Measurements from ENCODE around the gene GFER. TPM values are rescaled to one million over a fixed set of nuclear protein-coding genes. Genes with fewer than 3 reads are reported as not detected.
A peak's percentile ranks its signal among the peaks of the same experiment; 100 is the strongest.

Gene GFER
- total RNA-seq, 1 donor = 8.7 TPM

GRCh38 chr16:2019921-2020831, 36.2 kb downstream of the GFER start:
- H3K79me2 ChIP-seq (ENCODE audit: insufficient read depth, low read length) = no peaks in the 10 kb centered on the region
- H3K27ac ChIP-seq (ENCODE audit: low read depth, low read length) = no peak overlapping the region
- no peaks in the 10 kb centered on the region for H3K9me3 ChIP-seq (ENCODE audit: low read depth, low read length)
- no peak for DNase-seq (ENCODE audit: insufficient read length, low spot score, missing footprints)
- no peaks in the 10 kb centered on the region for H3K36me3 ChIP-seq (ENCODE audit: insufficient read depth, low read length)
- H4K20me1 ChIP-seq (ENCODE audit: insufficient read depth, low read length) = no peaks in the 10 kb centered on the region
- H2AFZ ChIP-seq (ENCODE audit: low read length) = no peak overlapping the region
- peaks cover 4% of the 10 kb centered on the region for H3K4me1 ChIP-seq (ENCODE audit: insufficient read depth, low read length)
- H3K4me2 ChIP-seq (ENCODE audit: insufficient read depth, low read length) = no peak overlapping the region
- no peak for TF ChIP-seq CTCF (IDR thresholded peaks at IDR 0.05; ENCODE audit: extremely low read depth, low read depth, low read length)
- H3K27me3 ChIP-seq (ENCODE audit: insufficient read depth, low read length) = peaks cover 19% of the 10 kb centered on the region
- H3K4me3 ChIP-seq (ENCODE audit: insufficient read depth, low read length) = no peak overlapping the region

- peak; percentile 98 for DNase-seq (ENCODE audit: insufficient read length, low spot score, missing footprints)
- Histone ChIP-seq H3K4me2 (ENCODE audit: insufficient read depth, low read length) (peak overlapping the region; percentile 91), H2AFZ (ENCODE audit: low read length) (peak overlapping the region; percentile 90), H3K36me3 (ENCODE audit: insufficient read depth, low read length) (no peaks in the 10 kb centered on the region), H3K27me3 (ENCODE audit: insufficient read depth, low read length) (peaks cover 19% of the 10 kb centered on the region), H3K27ac (ENCODE audit: low read depth, low read length) (no peak overlapping the region), H4K20me1 (ENCODE audit: insufficient read depth, low read length) (peaks cover 4% of the 10 kb centered on the region), H3K4me1 (ENCODE audit: insufficient read depth, low read length) (peaks cover 8% of the 10 kb centered on the region), H3K4me3 (ENCODE audit: insufficient read depth, low read length) (peak overlapping the region; percentile 70), H3K9me3 (ENCODE audit: low read depth, low read length) (no peaks in the 10 kb centered on the region), H3K79me2 (ENCODE audit: insufficient read depth, low read length) (peaks cover 5% of the 10 kb centered on the region)
- TF ChIP-seq CTCF (IDR thresholded peaks at IDR 0.05; ENCODE audit: extremely low read depth, low read depth, low read length) = no peak
Measured at GRCh38 chr16:2022723-2023091, 38.7 kb downstream of the GFER start.

GRCh38 chr16:2023092-2024031, 39.4 kb downstream of the GFER start:
- TF ChIP-seq CTCF (IDR thresholded peaks at IDR 0.05; ENCODE audit: extremely low read depth, low read depth, low read length) = peak; percentile 82
- Histone ChIP-seq H3K9me3 (ENCODE audit: low read depth, low read length) (no peaks in the 10 kb centered on the region), H3K27me3 (ENCODE audit: insufficient read depth, low read length) (peaks cover 19% of the 10 kb centered on the region), H4K20me1 (ENCODE audit: insufficient read depth, low read length) (peaks cover 11% of the 10 kb centered on the region), H3K4me3 (ENCODE audit: insufficient read depth, low read length) (peak overlapping the region; percentile 70), H2AFZ (ENCODE audit: low read length) (peak overlapping the region; percentile 97), H3K4me2 (ENCODE audit: insufficient read depth, low read length) (peak overlapping the region; percentile 91), H3K36me3 (ENCODE audit: insufficient read depth, low read length) (no peaks in the 10 kb centered on the region), H3K27ac (ENCODE audit: low read depth, low read length) (no peak overlapping the region), H3K79me2 (ENCODE audit: insufficient read depth, low read length) (peaks cover 12% of the 10 kb centered on the region), H3K4me1 (ENCODE audit: insufficient read depth, low read length) (peaks cover 15% of the 10 kb centered on the region)
- DNase-seq (ENCODE audit: insufficient read length, low spot score, missing footprints) = peak; percentile 100

Data from osteoblast (primary cell).